DND-41 (cell line): Measurements from ENCODE around the gene CYSRT1.
"Not testable (repeated sequence)": the region's sequence is repeated elsewhere in the genome, so short reads cannot be mapped to it uniquely, and the experiment has no call there.

Experiments used
- ATAC-seq: fragments of 200-7000 bp; cut with Tn5 transposase; 3 replicates; pipeline ENCODE4 v1.9.1; 2021; ENCODE audit warnings: low read depth; ENCODE audit not compliant: insufficient read depth
- DNase-seq: peaks from one replicate; pipeline ENCODE4 v3.0.0-alpha.2; 2020
- H2AFZ ChIP-seq: 2 replicates; pipeline ENCODE4 v1.6.0; 2012; ENCODE audit warnings: low read depth, low read length
- H3K27ac ChIP-seq: 2 replicates; pipeline ENCODE4 v1.5.1; 2012; ENCODE audit warnings: low read length, inconsistent platforms
- H3K27me3 ChIP-seq: fragments of 200-600 bp; sonication (generic); 2 replicates; pipeline ENCODE4 v1.6.0; 2012; ENCODE audit warnings: low read length, mild to moderate bottlenecking, inconsistent platforms; ENCODE audit not compliant: insufficient read depth, poor library complexity
- H3K36me3 ChIP-seq: 2 replicates; pipeline ENCODE4 v1.5.1; 2012; ENCODE audit warnings: low read length, inconsistent platforms; ENCODE audit not compliant: insufficient read depth
- H3K4me1 ChIP-seq: 2 replicates; pipeline ENCODE4 v1.5.1; 2012; ENCODE audit warnings: mild to moderate bottlenecking, low read length; ENCODE audit not compliant: insufficient read depth
- H3K4me2 ChIP-seq: 2 replicates; pipeline ENCODE4 v1.6.0; 2012; ENCODE audit warnings: mild to moderate bottlenecking, moderate library complexity, low read length, inconsistent platforms; ENCODE audit not compliant: insufficient read depth
- H3K4me3 ChIP-seq, 2 experiments: fragments of 200-600 bp in 1 of 2; shearing (Covaris generic) in 1 of 2; 2 replicates each; pipeline ENCODE4 v1.5.1; 2012 to 2016; ENCODE audit warnings: inconsistent platforms in 2 of 2, low read length in 2 of 2, mild to moderate bottlenecking in 2 of 2, low read depth in 1 of 2, moderate library complexity in 1 of 2
- H3K79me2 ChIP-seq: 2 replicates; pipeline ENCODE4 v1.6.0; 2012; ENCODE audit warnings: low read length, inconsistent platforms; ENCODE audit not compliant: insufficient read depth
- H3K9ac ChIP-seq: 2 replicates; pipeline ENCODE4 v1.6.0; 2012; ENCODE audit warnings: low read depth, mild to moderate bottlenecking, inconsistent platforms, low read length, moderate library complexity
- H3K9me3 ChIP-seq: 2 replicates; pipeline ENCODE4 v1.5.1; 2012; ENCODE audit warnings: low read length, moderate library complexity, mild to moderate bottlenecking, inconsistent platforms; ENCODE audit not compliant: insufficient read depth, severe bottlenecking
- H4K20me1 ChIP-seq: 2 replicates; pipeline ENCODE4 v1.6.0; 2012; ENCODE audit warnings: low read length; ENCODE audit not compliant: insufficient read depth
- CTCF ChIP-seq: IDR thresholded peaks from 2 replicates; pipeline ENCODE4 v1.5.1; 2012; ENCODE audit warnings: borderline replicate concordance, low read length, moderate library complexity, mild to moderate bottlenecking; ENCODE audit not compliant: poor library complexity, severe bottlenecking; ENCODE audit errors: extremely low read depth
- EZH2 ChIP-seq: IDR thresholded peaks from 3 replicates; pipeline ENCODE4 v1.6.1; 2012; ENCODE audit warnings: borderline replicate concordance, low read depth, mild to moderate bottlenecking, moderate library complexity, low read length, inconsistent platforms; ENCODE audit not compliant: severe bottlenecking

Gene CYSRT1

GRCh38 chr9:137237759-137238726 is 13.1 kb downstream of the CYSRT1 start:
- Histone ChIP-seq H3K4me1 (peaks cover 50% of the 10 kb centered on the region), H3K9ac (no peak overlapping the region; the same call in 1 of the 2 replicates)

GRCh38 chr9:137239541-137240200 is 14.7 kb downstream of the CYSRT1 start:
- not testable (repeated sequence) for H3K27me3 ChIP-seq, ATAC-seq, H3K9me3 ChIP-seq, DNase-seq
- Histone ChIP-seq H3K4me3 (peak overlapping the region; percentile 35 to 77; a peak in 3 of 4 replicates), H4K20me1 (peaks cover 44% of the 10 kb centered on the region), H3K4me2 (peak overlapping the region; percentile 91), H3K4me1 (peaks cover 55% of the 10 kb centered on the region), H3K9ac (peak overlapping the region; percentile 89), H2AFZ (peak overlapping the region; percentile 68; the same call in 1 of the 2 replicates), H3K27ac (peak overlapping the region; percentile 89), H3K79me2 (peaks cover 25% of the 10 kb centered on the region), H3K36me3 (peaks cover 25% of the 10 kb centered on the region)

More at GRCh38 chr9:137237759-137238726, 13.1 kb downstream of the CYSRT1 start:
- no peak for ATAC-seq
- Histone ChIP-seq H3K36me3 (peaks cover 15% of the 10 kb centered on the region), H3K9me3 (no peaks in the 10 kb centered on the region), H4K20me1 (peaks cover 29% of the 10 kb centered on the region), H3K4me3 (no peak overlapping the region), H2AFZ (no peak overlapping the region), H3K27ac (no peak overlapping the region), H3K4me2 (0 out of 2 replicates have a peak overlapping the region, but pooled peaks have one; percentile 12), H3K27me3 (no peaks in the 10 kb centered on the region), H3K79me2 (peaks cover 25% of the 10 kb centered on the region)
- DNase-seq: no peak
- no peak for TF ChIP-seq EZH2

GRCh38 chr9:137240318-137240840 is 15.4 kb downstream of the CYSRT1 start:
- peak overlapping the region; percentile 68 for H2AFZ ChIP-seq

More at GRCh38 chr9:137240318-137240840, 15.4 kb downstream of the CYSRT1 start:
- Histone ChIP-seq H3K9me3 (no peaks in the 10 kb centered on the region), H3K4me3 (peak overlapping the region; percentile 35 to 77; a peak in 3 of 4 replicates), H3K79me2 (peaks cover 25% of the 10 kb centered on the region), H3K27me3 (no peaks in the 10 kb centered on the region), H3K36me3 (peaks cover 25% of the 10 kb centered on the region), H3K9ac (peak overlapping the region; percentile 89), H3K27ac (peak overlapping the region; percentile 89), H3K4me1 (peaks cover 55% of the 10 kb centered on the region), H4K20me1 (peaks cover 49% of the 10 kb centered on the region), H3K4me2 (peak overlapping the region; percentile 91)
- ATAC-seq (peak; percentile 54), DNase-seq (peak; percentile 76)
- TF ChIP-seq EZH2 (no peak), CTCF (no peak)
